HT-29 (cell line): ENCODE results near the gene CREB3L2. TPM values are rescaled to one million over a fixed set of nuclear protein-coding genes. Genes with fewer than 3 reads are reported as not detected.
A peak's percentile ranks its signal among the peaks of the same experiment; 100 is the strongest.

Source experiments
- DNase-seq: peaks from one replicate; pipeline ENCODE4 v3.0.0-alpha.2; 2015; ENCODE audit warnings: low spot score
- total RNA-seq: library from RNA; depleted of rRNA; stranded (reverse); fragments of >200 nt; shearing (Covaris generic); gene quantifications from 2 replicates; pipeline ENCODE4 v1.2.3, GENCODE V29; 2014

The CREB3L2 gene
- total RNA-seq, 1 experiment from 2014 or later = 3.2 TPM

DNA sequence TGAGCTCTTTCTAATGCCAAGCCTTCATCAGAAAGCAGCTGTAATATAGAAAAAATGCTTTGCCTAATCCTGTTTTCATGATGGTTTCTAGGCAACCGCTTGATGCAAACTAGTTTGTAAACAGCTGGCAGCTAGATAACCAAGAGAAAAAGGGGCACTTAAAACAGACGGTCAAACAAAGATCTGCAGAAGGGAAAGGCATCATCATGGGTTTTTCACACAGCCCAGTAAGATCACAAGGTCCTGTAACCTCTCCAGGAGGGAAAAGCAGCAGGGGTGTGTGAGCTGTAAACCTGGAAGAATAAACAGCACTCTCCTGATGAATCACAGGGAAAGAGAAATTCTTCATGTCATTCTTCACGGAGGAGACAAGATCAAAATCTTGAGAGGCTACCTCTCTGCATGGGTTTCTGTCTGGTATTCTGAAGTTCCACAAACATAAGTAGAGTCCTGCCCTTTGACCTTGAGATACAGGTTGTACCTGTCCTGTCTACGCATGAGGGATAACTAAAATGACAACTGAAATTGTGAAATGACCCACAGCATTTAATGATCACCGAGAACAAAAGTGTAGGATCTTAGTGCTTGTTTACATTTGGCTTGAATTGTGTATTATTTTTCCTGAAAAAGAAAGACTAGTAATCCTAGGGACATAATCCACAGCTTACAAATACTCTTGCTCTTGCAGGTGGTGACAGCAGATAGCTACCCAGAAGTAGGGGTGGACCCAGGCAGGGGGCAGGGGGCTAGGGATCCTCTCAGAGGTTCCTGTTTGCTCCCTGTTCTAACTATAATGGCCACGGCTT is 48.0 kb downstream of the CREB3L2 start:
- peak; percentile 54 for DNase-seq

DNA sequence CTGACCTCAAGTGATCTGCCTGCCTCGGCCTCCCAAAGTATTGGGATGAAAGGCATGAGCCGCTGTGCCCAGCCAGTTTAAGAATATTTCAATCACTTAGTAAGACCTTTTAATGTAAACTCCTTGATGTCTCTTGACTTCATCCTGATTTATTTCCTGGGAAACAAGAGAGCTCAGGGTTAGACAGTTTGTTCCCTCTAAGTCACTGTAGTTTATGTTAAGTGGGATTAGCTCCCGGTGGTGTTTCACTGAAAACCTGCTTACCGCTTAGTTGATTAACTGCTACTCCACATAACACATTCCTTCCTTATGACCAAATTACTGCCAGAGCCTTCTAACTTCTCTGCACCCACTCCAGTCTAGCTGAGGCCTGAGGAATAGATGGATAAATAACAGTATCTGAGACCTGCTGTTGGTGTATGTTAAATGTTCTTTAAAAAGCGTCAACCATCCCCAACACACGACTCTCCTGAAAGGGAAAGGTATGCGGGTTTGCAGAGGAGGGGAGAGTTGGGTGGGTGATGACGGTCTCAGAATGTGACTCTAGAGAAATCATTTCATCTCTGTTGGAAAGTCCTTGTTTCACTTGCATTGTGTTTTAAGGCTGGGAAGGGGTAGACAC is 48.7 kb downstream of the CREB3L2 start:
- DNase-seq = peak; percentile 19

DNA sequence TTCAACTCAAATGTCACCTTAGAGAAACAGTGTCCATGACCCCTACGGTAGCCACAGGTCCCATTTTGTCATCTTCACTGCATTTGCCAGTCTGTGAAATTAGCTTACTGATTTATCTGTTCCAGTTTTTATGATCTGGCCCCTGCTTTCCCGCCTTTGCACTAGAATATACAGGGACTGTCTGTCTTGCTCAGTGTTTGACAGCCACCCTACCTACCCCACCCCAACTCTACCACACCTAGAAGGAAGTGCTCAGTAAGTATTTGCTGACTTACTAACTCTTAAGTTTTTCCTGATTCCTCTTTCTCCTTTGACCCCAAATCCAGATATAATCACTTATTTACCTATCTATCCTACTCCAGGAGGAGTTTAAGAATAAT is 49.5 kb downstream of the CREB3L2 start:
- DNase-seq = peak; percentile 28

DNA sequence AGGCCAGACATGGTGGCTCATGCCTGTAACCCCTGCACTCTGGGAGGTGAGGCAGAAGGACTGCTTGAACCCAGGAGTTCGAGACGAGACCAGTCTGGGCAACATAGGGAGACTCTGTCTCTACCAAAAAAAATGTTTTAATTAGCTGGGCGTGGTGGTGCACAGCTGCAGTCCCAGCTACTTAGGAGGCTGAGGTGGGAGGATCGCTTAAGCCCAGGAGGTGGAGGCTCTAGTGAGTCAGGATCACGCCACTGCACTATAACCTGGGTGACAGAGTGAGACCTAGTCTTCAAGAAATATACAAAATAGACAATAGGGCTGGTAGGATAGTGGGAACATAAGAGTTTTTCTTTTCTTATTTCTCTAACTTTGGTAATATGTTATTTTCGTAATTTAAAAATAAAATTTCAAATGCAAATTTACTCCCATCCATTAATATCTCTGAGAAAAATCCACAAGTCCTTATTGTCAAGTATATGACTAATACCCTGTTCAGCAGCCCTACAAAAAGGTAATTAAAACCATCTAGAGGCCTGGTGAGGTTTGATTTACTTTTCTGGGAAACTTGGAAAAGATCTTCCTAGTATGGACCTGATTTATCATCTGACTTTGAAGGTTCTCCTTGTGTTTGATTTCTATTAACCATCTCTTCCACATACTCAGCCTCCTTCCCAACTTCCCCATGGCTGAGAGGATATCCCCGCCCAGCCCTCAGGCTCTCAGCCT is 50.0 kb downstream of the CREB3L2 start:
- DNase-seq = no peak

DNA sequence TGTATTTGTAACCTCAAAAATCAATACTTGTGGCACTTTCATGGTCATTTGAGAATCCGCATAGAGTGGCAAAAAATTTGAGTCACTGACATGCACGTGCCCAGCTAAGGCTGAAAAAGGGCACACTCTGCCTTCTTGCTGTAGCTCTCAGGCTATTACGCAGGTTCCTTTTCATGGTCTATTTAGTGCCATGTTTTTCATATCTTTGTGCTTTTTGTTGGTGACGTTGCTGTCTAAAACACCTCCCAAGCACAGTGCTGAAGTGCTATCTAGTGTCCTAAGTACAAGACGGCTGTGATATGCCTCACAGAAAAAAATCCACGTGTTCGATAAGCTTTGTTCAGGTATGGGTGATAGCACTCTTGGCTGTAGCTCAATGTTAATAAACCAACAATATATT is 50.9 kb downstream of the CREB3L2 start:
- no peak for DNase-seq

DNA sequence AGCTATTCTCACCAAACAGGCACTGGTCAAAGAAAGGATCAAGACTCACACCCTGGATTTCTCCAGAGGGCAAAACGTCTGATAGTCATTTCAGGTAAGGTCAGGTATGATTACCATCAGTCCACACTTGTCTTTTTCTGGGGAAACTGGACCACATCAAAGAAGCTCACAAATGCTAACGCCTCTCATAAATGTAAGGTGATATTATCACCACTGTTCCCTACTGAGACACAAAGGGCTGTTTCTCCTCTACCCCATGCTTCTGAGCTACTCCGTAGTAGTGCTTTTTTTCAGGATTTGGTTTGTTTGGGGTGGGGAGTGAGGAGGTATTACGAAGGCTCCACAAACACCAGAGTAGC is 51.6 kb downstream of the CREB3L2 start:
- peak; percentile 42 for DNase-seq

DNA sequence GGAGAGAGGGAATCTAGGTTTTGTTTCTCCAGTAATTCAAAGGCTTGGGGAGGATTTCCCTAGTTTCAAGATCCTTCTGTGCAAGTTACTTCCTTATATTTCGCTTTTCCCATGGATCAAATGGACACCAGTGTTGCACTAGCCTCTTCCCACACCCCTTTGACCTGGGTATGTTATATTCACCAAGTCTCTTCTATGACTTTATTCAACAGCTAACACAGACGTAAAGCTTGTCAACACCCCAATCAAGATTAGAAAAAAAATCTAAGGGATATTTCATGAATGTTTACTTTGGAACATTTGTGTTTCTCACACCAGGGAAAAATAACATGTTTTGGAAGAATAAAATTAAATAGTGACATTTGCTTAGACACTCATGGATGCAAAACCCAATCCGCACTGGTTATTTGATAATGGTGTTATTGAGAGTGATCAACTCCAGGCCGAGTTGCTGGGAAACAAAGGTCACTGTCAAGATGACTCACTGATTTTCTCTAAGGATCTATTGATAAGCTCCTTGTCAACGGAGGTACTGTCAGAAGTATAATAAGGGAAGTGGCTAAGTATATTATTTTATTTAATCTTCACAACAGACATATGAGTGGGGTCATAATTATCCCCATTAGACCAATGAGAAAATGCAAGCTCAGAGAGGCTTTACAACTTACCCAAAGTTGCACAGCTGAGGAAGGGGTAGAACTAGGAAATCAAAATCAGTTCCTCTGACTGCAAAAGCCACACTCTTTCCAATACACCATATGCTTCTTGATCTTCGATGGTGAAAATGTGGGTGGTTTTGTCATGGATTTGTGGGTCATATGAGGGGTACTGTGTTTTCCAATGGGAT is 52.2 kb downstream of the CREB3L2 start:
- no peak for DNase-seq

DNA sequence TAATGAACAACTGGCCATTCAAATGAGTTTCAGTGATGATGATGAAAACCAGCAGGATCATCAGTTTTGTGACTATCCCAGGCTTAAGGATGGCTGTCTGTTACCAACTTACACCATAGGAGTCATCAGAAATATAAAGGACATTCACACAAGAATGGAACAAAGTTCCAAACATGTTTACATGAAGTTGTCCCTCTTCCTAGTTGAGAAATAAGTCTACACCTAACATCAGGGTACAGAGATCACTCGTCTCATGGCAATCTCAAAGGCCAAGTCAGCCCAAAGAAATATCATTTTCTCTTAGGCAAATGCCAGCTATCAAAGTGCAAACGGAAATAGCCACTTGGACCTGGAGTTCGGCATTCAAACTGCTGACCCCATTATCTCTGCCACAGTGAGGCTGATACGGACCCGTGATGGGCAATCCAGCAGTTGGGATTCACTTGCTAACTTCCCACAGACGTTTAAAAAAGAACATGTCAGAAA is 53.0 kb downstream of the CREB3L2 start:
- DNase-seq = no peak

DNA sequence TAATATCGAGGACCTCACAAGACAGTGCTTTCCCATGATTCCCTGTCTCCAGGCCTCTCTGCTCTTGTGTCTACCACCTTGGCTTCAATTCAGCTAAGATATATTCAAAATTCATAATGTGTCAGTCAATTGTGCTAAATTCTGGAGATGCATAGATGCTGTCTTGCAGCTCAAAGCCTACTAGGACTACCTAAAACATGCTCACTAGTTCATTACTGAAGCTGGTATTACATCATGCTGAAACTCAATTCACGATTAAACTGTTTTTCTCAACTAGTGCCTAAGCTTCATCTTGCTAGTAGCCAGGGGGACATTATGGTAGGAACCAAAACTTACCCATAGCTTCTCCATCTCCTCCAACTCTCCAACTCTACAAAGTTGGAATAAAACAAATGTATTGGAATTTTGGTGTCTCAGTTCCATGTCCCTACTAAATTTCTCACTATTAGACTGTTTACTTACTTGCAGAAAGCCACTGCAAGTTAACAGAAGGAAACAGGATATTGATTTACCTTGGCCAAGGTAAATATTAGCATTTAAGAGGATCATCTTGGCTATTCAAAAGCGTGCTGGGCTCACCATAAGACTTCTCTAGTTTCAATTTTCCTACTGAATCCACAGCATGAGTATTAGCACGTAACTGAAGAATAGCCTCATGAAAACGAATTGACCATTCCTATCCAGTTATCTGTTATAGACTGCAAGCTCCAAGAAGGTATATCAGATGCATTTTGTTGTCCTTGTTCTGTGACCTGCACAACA is 53.6 kb downstream of the CREB3L2 start:
- DNase-seq = peak; percentile 21

DNA sequence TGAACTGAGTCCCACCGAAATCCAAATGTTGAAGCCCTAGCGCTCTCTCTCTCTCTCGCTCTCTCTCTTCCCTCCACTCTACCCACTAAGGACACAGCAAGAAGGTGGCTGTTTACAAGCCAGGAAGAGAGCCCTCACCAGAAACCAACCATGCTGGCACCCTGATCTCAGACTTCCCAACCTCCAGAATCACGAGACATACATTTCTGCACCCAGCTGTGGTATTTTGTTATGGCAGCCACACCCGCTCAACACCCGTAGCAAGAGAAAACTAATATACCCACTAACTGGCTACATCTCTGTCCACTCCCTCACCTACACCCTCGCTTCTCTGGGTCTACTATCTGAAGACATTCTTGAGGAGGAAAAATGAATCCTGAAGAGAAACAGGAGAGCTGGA is 54.8 kb downstream of the CREB3L2 start:
- no peak for DNase-seq

DNA sequence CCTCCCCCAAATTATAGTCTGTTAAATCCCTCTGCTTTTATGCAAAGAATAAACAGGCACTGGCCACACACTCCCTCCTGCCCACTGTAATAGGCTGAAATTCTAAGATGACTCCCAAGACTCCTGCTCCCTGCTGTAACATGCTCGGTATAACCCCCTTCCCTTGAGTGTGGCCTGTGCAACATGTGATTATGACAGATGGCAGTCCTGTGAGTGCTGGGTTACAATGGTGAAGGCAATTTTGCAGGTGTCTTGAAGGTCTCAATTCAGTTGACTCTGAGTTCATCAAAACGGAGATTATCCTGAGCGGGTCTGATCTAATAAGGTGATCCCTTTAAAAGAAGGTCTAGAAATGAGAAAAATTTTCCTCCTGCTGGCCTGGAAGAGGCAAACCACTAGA is 55.9 kb downstream of the CREB3L2 start:
- no peak for DNase-seq

DNA sequence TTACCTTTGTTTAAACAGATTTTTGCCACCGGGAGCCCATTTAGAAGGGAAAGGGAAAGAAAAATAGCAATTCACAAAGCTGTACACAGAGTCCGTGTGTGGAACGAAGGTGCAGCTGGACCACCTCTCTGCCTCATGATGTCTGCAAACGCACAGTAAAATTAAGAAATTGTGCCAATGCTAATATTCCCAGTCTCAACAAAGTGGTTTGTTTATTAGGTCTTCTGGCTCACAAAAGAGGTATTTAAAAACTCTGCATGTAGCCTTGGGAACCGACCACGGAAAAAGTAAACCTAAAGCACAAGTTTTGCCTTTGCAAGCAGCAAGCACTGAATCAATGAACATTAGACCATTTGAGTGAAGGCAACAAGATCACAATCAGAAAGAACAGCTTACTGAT is 57.7 kb downstream of the CREB3L2 start:
- DNase-seq = no peak

DNA sequence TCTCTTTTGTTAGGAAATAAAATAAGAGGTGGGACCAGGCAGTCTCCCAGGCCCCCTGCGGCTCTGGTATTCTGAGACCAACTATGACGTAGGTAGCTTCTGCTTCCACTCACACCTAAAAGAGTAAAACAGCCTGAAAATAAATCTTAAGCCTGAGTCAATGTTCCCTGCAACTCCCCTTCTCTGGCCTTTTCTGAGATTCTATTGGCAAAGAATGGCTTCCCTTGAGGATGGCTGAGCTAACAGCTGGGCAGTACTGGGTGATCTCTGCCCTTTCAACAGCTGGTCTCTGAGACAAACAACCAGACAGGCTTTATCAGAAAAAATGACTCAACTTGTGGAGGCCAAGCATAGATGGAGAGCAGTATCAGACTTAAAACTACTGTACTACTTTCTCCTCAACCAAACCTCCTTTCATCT is 58.7 kb downstream of the CREB3L2 start:
- no peak for DNase-seq

DNA sequence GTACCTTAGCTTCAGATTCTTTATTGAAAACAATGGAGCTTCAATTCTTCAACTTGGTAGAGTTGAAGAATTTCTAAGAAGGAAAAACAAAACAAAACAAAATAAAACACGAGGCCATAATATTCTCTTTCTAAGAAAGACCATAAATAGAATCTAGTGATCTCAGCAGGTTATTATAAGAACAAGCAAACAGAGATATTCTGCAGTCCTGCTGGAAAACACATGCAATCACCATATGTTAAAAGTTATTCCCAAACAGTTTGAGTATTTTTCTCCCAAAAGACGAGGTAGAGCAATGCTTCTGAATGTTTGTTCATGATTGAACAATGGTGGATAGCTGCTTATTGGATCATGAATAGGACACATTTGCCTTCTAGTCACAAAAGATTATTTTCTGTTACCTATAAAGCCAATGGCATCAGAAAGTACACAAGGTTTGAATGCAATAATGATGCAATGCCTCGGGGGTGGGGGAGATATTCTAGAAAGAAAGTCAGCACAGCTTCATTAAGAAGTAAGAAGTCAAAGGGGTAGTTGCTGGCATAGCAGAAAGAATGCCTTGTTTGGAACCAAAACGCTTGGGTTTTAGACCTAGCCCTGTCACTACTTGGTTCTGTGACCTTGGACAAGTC is 59.3 kb downstream of the CREB3L2 start:
- no peak for DNase-seq

DNA sequence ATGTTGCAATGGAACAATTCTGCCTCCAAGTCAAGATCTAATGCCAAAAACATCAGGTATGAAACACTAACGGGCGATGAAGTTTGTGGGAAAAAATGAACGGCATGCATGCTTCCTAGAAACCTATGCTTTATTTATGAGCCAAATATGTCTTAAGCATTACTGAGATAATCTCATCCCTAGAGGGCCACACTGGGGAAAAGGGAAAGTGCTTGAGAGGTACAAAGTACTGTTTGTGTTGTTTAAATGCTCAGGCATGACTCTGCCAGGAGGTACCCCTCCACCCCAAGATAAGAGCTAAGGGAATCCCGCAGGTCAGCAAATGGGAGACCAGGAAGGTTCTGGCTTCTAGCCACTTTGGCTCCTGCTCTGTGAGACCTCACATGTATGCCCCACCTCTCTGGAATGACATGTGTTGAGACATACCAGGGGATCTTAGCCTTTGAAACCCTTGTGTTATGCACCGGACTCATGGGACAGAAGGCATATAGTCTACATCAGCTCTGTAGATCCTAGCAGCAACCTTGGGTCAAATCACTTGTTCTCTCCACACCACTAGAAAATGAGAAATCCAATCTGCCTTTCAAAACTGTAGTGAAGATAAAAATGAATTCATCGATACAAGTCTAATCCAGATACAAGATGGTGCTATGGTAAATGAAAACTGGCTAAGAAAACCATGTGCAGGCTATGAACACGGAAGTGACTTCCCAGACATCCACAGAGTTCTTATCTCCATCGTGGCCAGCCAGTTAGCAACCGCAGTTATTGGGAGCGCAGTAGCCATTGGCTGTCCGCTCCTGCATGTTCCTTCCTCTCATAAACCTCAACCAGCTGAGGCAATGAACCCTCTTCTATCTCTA is 61.0 kb downstream of the CREB3L2 start:
- DNase-seq = peak; percentile 48

DNA sequence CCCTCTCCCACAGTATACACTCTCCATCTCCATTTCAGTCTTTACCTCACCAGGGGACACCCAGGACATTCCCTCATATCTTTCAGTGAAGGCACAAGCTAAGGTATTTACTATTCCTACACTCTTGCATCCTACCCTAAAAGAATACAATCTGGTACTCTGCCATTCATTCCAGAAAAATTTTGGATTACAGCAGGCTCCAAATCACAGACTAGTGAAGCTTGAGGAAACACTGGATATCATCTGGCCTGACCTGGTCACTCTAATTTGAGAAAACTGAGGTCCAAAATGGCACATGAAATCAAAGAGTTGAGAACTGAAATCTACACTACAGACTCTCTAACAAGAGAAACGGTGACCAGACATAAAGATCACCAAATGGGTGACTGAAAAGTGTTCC is 61.7 kb downstream of the CREB3L2 start:
- DNase-seq = no peak

DNA sequence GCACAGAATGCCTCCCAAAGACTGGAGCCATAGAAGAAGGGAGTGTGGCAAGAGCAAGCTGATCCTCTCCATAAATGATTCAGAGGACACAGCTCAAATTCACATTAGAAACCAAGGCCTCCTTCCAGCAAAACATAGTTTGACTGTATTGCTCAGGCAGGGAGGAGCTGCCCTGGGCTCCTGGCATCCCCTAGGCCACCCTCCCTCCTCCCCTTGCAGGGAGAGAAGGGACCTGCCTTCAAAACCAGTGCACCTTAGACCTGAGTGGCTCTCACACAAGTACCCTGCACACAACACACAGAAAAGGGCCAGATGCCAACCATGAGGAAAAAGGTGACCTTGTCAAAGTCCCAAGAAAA is 64.7 kb downstream of the CREB3L2 start:
- DNase-seq = no peak

DNA sequence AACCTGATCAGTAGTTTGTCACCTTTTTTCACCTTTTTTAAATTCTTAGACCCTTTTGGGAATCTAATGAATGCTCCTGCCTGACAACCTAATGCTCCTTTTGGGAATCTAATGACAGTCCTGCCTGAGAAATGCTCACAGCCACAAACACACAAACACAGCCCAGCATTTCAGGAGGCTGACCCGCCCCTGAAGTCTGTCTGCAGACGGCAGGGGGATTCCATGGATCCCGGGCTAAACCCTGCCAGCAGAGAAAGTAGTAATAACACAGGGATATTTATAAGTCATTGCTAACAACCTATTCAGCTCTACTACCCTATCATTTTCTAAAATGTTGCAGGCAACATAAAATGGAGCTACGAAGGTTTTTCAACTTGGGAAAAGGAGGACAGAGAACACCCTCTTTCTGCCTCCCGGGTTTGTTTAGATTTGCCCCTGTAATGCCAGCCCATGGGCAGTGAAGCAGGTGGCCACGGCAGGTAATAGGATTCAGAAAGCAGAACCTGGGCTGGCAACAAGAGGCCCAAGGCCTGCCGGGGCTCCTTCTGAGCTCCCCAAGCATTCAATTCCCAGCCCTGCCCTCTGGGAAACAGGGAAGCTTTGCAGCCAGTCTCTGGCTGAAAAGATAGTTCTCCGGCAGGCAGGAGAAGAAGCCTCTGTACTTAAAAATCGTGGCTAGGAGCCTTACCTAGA is 65.2 kb downstream of the CREB3L2 start:
- no peak for DNase-seq
